ENCODE results near the gene TOGARAM1. TPM values are rescaled to one million over a fixed set of nuclear protein-coding genes. Genes with fewer than 3 reads are reported as not detected.

Gene TOGARAM1
- total RNA-seq, 2 experiments from 2014 or later, result 13.2 to 17.8 TPM

GRCh38 chr14:44981198-44981597 lies 19.2 kb downstream of the TOGARAM1 start:
- Histone ChIP-seq H3K36me3 (ENCODE audit: insufficient read depth, low read length) (no peaks in the 10 kb centered on the region), H3K27ac (ENCODE audit: low read depth in 1 of 2, low read length in 2 of 2) (no peak overlapping the region), H3K4me3 (ENCODE audit: low read length) (no peak overlapping the region), H3K27me3 (ENCODE audit: control insufficient read depth in 1 of 2, insufficient read depth in 2 of 2, low read length in 2 of 2) (no peaks in the 10 kb centered on the region), H3K4me1 (ENCODE audit: insufficient read depth, low read length) (no peaks in the 10 kb centered on the region), H3K9me3 (ENCODE audit: control insufficient read depth in 1 of 2, insufficient read depth in 1 of 2, low read length in 2 of 2) (no peaks in the 10 kb centered on the region)
- ChIA-PET POLR2A (interaction anchor here (1.2 kb wide), 1 partner anchor 18 kb away, joined by 3 read pairs; the partner anchor contains the start of gene TOGARAM1), CTCF (no interaction called here)
- peak in 2 of 14 experiments; percentile 19 to 29 for DNase-seq
- ATAC-seq (ENCODE audit: poor library complexity), result no peak
- Mint-ChIP-seq H3K9me3 (no peaks in the 10 kb centered on the region), H3K27ac (no peak overlapping the region), H3K27me3 (no peaks in the 10 kb centered on the region), H3K36me3 (ENCODE audit: low read depth) (no peaks in the 10 kb centered on the region), H3K4me1 (ENCODE audit: low read depth) (peaks cover 30% of the 10 kb centered on the region), H3K4me3 (no peak overlapping the region)
- no peak for TF ChIP-seq CTCF (IDR thresholded peaks at IDR 0.05)
- intact Hi-C loops (cut with DNase I, micrococcal nuclease), result no loop called here

- no peak for ATAC-seq (ENCODE audit: poor library complexity)
- CTCF ChIA-PET, result no interaction called here
- H3K4me1 Mint-ChIP-seq (ENCODE audit: low read depth), result peaks cover 28% of the 10 kb centered on the region
These were observed 20.6 kb downstream of the TOGARAM1 start for GRCh38 chr14:44982594-44982993.

GRCh38 chr14:44988694-44989093 lies 26.7 kb downstream of the TOGARAM1 start:
- Histone ChIP-seq H3K4me3 (ENCODE audit: low read length) (no peak overlapping the region), H3K9me3 (ENCODE audit: control insufficient read depth in 1 of 2, insufficient read depth in 1 of 2, low read length in 2 of 2) (peaks cover 0 to 5% of the 10 kb centered on the region in 2 experiments), H3K36me3 (ENCODE audit: insufficient read depth, low read length) (no peaks in the 10 kb centered on the region), H3K27ac (ENCODE audit: low read depth in 1 of 2, low read length in 2 of 2) (no peak overlapping the region), H3K4me1 (ENCODE audit: insufficient read depth, low read length) (no peaks in the 10 kb centered on the region), H3K27me3 (ENCODE audit: control insufficient read depth in 1 of 2, insufficient read depth in 2 of 2, low read length in 2 of 2) (no peaks in the 10 kb centered on the region)
- Mint-ChIP-seq H3K27ac (no peak overlapping the region), H3K9me3 (no peaks in the 10 kb centered on the region), H3K27me3 (no peaks in the 10 kb centered on the region), H3K36me3 (ENCODE audit: low read depth) (peaks cover 4% of the 10 kb centered on the region), H3K4me3 (no peak overlapping the region), H3K4me1 (ENCODE audit: low read depth) (peaks cover 15% of the 10 kb centered on the region)
- ATAC-seq (ENCODE audit: poor library complexity) (no peak), DNase-seq (no peak)
- intact Hi-C loops (cut with DNase I, micrococcal nuclease), result no loop called here
- no peak for TF ChIP-seq CTCF (IDR thresholded peaks at IDR 0.05)
- ChIA-PET POLR2A (interaction anchor here (1.7 kb wide), 1 partner anchor 27 kb away, joined by 5 read pairs; the partner anchor contains the start of genes KLHL28 and TOGARAM1), CTCF (no interaction called here)

More at GRCh38 chr14:44982594-44982993, 20.6 kb downstream of the TOGARAM1 start:
- POLR2A ChIA-PET, result no interaction called here
- Histone ChIP-seq H3K36me3 (ENCODE audit: insufficient read depth, low read length) (no peaks in the 10 kb centered on the region), H3K27ac (ENCODE audit: low read depth in 1 of 2, low read length in 2 of 2) (no peak overlapping the region), H3K9me3 (ENCODE audit: control insufficient read depth in 1 of 2, insufficient read depth in 1 of 2, low read length in 2 of 2) (peaks cover 0 to 5% of the 10 kb centered on the region in 2 experiments), H3K4me1 (ENCODE audit: insufficient read depth, low read length) (no peaks in the 10 kb centered on the region), H3K4me3 (ENCODE audit: low read length) (no peak overlapping the region), H3K27me3 (ENCODE audit: control insufficient read depth in 1 of 2, insufficient read depth in 2 of 2, low read length in 2 of 2) (no peaks in the 10 kb centered on the region)
- Mint-ChIP-seq H3K27me3 (no peaks in the 10 kb centered on the region), H3K4me3 (no peak overlapping the region), H3K27ac (no peak overlapping the region), H3K9me3 (no peaks in the 10 kb centered on the region), H3K36me3 (ENCODE audit: low read depth) (no peaks in the 10 kb centered on the region)
- TF ChIP-seq CTCF (IDR thresholded peaks at IDR 0.05), result no peak
- intact Hi-C loops (cut with DNase I, micrococcal nuclease), result no loop called here
- no peak for DNase-seq
